GM04503 (cell line): ENCODE data around the gene NCKAP1.
"Not testable (repeated sequence)": the region's sequence is repeated elsewhere in the genome, so short reads cannot be mapped to it uniquely, and the experiment has no call there.

ENCODE experiments used
- DNase-seq: peaks from one replicate; pipeline ENCODE4 v3.0.0-alpha.2; 2012; ENCODE audit warnings: low read depth

NCKAP1 gene

DNA sequence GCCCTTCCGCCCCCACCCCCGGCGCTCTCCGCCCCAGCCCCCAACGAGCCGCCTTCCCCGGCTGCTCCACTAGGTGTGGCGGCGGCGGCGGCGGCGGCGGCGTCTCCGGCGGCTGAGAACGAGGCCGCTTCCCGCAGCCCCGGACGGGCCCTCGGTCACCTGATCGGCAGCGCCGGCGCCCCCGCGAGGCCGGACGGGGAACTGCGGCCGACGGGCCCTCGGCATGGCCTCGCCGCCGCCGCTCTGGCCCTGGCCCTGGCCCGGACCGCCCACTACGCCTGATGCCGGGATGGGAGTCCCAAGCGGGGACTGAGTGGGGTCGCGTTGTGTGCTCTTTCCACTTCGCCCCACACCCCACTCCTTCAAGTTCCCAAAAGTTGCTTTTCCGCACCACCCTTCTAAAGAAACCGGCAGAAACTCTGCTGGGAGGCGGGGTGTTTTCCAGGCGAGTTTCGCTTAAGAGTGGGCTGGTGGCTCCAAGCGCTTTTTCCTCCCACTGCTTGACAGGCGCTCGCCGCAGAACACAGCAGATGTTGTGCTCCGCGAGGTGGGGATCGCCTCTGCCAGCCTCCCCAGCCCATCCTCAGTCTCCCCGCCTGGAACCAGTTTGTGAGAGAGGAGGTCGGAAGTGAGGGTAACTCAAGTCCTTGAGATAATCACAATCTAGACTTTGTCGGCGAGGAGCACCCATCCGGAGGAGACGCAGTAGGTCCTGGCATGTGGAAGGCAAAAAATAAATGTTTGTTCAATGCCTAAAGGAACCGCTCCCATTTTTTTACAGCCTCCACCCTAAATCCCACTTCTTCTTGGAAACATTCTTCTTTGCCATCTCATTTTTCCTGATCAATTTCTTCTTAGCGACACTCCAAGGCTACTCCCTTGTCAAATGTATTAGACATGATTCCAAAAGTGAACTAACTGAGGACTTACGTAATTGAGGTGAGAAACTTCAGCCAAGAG, at the start of gene NCKAP1:
Gene NCKAP1, minus strand, starts transcription at position 117 of the 960 bp plus-strand sequence. CDS start 358 bp downstream, outside the sequence.
- peak; percentile 27 for DNase-seq

- DNase-seq = no peak
Observed at GRCh38 chr2:183081911-183082310, 43.7 kb upstream of the NCKAP1 start.

DNA sequence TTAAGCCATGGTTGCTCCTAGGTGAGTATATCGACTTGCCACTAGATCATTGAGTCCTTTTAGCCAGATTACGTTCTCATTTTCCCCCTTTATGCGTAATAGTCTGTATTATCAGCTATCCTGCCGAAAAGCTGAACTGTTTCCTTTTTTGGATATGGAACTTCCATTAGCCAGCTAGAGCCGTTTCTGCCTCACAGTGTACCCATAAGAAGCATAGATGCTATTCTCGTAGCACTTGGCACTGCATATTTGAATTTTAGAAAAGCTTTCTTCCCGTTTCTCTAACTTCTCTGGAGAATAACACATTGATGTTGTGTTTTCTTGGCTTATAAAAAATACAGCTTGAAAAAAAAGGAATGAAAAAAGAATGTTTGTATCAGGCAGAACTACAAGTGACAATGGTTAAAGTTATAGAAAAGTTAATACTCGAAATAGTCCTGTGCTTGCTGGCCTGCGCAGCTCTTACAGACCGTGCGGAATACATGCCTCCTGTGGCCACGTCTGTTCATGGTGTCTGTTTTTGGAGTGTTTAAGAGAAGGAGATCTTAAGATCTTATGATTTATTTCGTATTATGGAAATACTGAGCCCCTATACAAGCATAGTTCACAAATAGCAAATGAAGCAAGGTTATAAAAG, 41.0 kb upstream of the NCKAP1 start:
- no peak for DNase-seq

DNA sequence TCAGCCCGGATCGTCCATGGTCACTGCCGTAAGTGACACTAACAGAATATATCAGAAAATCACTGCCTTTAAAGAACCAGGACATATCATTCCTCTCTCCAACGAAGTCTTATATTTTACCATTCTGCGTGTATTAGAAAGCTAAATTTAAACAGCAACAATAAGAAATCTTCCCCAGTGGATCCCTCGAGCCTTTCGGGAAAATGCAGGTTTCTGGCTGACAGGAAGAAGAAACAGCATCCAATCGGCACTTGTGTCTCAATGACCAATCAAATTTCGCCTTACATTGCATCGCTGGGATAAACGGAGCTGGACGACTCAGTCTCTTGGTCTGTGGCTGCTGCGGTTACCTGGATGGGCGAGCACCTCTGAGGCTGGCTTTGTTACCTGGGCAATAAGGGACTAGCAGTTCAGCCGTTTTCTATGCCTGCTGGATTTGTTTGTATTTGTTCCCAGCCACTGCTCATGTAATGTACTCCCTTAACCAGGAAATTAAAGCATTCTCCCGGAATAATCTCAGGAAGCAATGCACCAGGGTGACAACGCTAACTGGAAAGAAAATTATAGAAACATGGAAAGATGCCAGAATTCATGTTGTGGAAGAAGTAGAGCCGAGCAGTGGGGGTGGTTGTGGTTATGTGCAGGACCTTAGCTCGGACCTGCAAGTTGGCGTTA, 40.3 kb upstream of the NCKAP1 start, which contains the start of gene DUSP19:
Gene DUSP19, plus strand, starts transcription at position 284 of the 675 bp plus-strand sequence. Its CDS starts 187 bp downstream, at position 471.
- DNase-seq = peak; percentile 59

- no peak for DNase-seq
Observed at GRCh38 chr2:183078163-183078463, 39.9 kb upstream of the NCKAP1 start.

DNA sequence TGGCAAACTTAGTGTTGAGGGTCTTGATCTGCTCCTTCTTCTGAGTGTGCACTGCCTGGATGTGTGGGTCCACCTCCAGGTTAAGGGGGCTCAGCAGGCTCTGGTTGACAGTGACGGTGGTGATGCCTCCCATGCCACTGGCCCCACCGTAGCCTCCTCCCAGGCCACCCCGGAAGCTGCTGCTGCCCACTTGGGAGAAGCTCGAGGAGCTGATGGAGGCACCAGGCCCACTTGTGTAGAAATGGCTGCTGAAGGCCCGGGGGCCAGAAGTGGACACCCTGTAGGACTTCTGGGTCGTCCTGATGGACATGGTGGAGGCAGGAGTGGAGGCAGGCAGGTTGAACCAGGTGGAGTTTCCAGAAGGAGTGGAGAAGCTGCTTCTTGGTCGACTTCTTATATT, 33.9 kb upstream of the NCKAP1 start:
- no peak for DNase-seq

DNA sequence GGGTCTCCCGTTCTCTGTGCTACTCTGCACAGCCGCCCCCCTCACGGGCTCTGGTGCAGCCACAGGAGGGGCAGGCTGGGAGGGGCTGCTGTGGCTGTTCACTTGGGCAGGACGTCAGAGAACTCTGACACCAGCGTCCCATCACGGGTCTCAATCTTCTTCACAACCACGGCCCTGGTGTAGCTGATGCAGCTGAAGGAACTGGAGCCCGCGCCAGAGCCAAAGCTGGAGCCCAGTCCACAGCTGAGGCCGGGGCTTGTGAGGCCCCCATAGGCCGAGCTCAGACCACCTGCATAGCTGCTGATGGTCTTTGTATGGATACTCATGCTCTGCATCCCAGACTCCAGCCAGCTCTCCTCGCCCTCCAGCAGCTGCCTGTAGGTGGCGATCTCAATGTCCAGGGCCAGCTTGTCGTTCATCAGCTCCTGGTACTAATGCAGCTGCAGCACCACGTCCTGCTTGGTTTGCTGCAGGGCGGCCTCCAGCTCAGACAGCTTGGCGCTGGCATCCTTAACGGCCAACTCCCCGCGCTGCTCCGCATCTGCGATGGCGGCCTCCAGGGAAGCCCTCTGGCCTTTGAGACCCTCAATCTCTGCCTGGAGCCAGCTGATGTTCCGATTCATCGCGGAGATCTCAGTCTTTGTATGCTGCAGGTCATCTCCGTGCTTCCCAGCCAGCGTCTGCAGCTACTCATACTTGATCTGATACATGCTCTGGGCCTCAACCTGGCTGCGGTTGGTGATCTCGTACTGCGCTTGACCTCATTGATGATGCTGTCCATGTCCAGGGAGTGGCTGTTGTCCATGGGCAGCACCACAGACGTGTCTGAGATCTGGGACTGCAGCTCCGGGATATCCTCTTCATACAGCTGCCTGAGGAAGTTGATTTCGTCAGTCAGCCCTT, 32.9 kb upstream of the NCKAP1 start:
- no peak for DNase-seq

DNA sequence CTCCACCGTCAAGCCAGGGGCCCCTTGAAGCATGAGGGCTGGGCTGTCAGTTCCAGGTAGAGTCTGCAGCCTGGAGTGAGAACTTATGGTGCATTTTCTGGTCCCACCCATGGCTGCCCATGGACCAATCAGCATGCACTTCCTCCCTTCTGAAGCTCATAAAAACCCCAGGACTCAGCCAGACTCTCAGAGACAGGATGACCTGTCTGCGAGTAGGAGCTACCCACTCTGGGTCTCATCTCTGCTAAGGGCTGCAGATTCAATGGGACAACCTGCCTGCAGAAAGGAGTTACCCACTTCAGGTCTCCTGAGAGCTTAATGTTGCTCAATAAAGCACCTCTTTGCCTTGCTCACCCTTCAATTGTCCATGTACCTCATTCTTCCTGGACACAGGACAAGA, 30.9 kb upstream of the NCKAP1 start:
- DNase-seq = no peak

DNA sequence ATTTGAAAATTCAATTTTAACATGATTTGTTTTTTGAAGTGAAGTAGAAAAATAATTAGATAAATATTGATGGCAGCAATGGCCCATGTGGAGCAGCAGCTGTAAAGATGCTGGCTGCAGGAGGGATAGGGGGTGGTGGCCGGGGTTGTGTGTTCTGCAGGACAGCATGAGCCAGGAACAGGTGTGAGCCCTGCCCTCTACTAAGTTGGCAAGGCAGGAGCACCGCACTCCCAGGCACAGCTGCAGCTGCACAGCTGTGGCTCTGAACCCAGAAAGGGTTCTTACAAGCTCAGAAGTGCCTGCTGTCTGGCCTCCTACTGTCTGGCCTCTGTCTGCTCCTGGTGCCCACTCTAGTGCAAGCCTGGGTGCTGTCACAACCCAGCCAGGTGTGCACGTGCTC, 30.3 kb upstream of the NCKAP1 start:
- no peak for DNase-seq

DNA sequence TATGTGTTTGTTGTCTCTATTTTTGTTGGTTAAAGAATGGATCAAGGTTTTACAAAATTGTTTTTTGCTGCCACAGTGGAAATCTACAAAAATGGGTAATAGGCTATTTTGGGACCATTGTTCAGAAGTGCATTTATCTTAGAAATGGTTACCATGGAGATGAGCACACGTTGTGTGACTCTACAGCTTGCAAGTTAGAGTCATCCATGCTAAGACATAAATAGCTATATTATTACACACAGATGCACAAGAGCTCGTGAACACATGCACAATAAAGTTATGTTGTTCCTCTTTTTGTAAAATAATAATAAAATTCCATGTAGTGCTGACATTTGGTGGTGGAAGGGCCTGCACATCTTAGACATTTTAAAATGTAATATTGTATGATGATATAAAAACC, 24.8 kb upstream of the NCKAP1 start:
- DNase-seq = no peak

DNA sequence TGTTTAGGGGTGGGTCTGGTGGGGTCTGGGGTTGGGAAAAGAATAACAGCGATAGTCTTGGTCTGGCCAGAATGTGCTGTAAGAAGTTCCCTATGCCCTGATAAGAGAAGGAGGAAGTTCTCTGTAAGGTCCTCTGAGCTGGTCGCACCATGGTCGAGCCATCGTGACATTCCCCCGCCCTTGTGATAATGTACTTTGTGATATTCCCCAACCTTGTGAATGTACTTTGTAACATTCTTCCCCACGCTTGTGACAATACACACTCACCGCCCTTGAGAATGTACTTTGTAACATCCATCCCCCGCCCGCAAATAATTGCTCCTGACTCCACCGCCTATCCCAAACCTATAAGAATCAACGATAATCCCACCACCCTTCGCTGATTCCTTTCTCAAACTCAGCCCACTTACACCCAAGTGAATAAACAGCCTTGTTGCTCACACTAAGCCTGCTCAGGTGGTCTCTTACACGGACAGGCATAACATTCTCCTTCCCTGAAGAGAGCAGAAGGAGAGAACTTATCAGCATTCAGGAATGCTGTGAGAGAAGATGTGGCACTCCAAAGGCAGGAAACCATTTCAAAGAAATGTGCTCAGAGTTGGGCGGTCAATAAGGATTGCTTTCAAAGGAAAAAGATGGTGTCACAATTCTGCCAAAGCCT, 22.4 kb upstream of the NCKAP1 start:
- no peak for DNase-seq

DNA sequence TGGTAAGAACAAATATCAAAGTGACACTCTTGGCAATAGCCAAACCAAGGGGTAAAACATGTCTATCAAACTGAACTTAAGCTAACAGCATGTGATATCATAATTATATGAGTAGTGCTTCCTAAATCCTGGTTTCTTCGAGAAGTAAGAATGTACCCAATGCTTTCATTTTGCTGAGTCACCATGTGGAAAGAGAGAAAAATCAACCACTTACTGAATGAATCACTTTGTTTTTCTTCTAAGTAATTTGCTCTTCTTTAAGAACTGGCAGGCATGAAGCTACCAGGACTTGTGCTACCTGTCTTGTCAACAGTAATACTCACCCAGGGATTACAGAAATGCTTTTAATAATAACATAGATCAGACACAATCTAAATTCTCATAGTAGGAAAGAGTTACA, 21.3 kb upstream of the NCKAP1 start:
- DNase-seq = peak; percentile 56

GRCh38 chr2:183057333-183057985, 19.2 kb upstream of the NCKAP1 start:
- no peak for DNase-seq

DNA sequence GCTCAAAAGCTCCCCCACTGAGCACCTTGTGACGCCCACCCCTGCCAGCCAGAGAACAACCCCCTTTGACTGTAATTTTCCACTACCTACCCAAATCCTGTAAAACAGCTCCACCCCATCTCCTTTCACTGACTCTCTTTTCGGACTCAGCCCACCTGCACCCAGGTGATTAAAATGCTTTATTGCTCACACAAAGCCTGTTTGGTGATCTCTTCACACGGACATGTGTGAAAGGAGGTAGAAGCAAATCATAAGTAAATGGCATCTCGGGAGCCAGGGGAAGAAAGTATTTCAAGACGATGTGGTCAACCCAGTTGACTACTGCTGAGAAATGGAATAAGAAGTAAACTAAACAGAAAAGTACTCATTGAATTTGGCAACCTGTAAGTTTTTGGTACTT, 11.2 kb upstream of the NCKAP1 start:
- DNase-seq = no peak

DNA sequence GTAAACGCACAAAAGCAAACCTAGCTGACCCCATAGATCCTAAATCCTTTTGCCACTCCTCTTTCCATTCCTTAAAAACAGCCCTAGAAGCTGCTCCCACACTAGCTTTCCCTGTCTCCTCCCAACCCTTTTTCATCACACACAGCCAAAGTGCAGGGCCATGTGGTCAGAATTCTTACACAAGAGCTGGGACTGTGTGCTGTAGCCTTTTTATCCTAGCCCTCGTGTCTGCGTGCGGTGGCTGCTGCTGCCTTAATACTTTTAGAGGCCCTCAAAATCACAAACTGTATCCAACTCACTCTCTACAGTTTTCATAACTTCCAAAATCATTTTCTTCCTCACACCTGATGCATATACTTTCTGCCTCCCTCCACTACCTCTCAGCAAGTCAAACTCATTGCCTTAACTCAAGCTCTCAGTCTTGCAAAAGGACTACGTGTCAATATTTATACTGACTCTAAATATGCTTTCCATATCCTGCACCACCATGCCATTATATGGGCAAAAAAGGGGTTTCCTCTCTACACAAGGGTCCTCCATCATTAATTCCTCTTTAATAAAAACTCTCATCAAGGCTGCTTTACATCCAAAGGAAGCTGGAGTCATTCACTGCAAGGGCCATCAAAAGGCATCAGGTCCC, 9.3 kb upstream of the NCKAP1 start:
- DNase-seq = not testable (repeated sequence)

GRCh38 chr2:183043580-183043979, 5.3 kb upstream of the NCKAP1 start:
- not testable (repeated sequence) for DNase-seq

DNA sequence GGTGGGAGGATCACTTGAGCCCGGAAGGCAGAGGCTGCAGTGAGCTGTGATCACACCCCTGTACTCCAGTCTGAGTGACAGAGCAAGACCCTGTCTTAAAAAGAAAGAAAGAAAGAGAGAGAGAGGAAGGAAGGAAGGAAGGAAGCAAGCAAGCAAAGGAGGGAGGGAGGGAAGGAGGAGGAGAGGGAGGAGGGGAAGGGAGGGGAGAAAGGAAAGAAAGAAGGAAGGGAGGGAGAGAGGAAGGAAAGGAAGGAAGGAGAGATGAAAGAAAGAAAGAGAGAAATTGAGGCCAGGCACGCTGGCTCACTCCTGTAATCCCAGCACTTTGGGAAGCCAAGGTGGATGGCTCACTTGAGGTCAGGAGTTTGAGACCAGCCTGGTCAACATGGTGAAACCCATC, 2.3 kb upstream of the NCKAP1 start:
- no peak for DNase-seq

- DNase-seq = no peak
Observed at GRCh38 chr2:183037553-183038340, 510 bp downstream of the NCKAP1 start.

GRCh38 chr2:183037074-183037552, 1.1 kb downstream of the NCKAP1 start:
- peak; percentile 21 for DNase-seq
